HFF-Myc (cell line): ENCODE measurements around the gene NDUFV1.

Source experiments
- DNase-seq: peaks from one replicate; pipeline ENCODE4 v3.0.0-alpha.2; 2011; ENCODE audit warnings: low read depth; ENCODE audit errors: extremely low read depth
- H3K4me3 ChIP-seq: replicated peaks from 2 replicates; pipeline ENCODE4 v1.5.1; 2011; ENCODE audit warnings: low read depth, mild to moderate bottlenecking, control low read depth, low read length
- TF ChIP-seq, protein P1 (sequence below): IDR thresholded peaks from 2 replicates; pipeline ENCODE4 v1.5.1; 2012; ENCODE audit warnings: mild to moderate bottlenecking, low read depth, low read length, control low read depth; ENCODE audit errors: missing control alignments

The NDUFV1 gene

DNA sequence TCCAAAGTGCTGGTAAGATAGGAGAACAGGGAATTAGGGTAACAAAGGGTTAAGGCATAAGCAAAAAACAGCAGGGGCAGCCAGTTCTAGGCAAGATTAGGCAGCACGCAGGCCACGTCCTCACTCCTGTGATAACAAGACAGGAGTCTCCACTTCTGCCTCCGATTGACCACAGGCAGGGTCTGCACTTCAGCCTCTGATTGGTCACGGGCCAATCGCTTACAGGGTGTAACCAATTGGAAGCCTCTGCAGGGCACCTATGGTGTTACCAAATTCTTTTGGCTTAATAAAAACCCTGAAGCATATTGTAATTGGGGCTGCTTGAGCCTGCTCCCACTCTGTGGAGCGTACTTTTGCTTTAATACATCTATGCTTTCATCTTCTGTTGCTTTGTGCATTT, 35.3 kb upstream of the NDUFV1 start:
- H3K4me3 ChIP-seq: no peak overlapping the region
- DNase-seq: no peak
- TF ChIP-seq, protein P1, sequence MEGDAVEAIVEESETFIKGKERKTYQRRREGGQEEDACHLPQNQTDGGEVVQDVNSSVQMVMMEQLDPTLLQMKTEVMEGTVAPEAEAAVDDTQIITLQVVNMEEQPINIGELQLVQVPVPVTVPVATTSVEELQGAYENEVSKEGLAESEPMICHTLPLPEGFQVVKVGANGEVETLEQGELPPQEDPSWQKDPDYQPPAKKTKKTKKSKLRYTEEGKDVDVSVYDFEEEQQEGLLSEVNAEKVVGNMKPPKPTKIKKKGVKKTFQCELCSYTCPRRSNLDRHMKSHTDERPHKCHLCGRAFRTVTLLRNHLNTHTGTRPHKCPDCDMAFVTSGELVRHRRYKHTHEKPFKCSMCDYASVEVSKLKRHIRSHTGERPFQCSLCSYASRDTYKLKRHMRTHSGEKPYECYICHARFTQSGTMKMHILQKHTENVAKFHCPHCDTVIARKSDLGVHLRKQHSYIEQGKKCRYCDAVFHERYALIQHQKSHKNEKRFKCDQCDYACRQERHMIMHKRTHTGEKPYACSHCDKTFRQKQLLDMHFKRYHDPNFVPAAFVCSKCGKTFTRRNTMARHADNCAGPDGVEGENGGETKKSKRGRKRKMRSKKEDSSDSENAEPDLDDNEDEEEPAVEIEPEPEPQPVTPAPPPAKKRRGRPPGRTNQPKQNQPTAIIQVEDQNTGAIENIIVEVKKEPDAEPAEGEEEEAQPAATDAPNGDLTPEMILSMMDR: no peak

DNA sequence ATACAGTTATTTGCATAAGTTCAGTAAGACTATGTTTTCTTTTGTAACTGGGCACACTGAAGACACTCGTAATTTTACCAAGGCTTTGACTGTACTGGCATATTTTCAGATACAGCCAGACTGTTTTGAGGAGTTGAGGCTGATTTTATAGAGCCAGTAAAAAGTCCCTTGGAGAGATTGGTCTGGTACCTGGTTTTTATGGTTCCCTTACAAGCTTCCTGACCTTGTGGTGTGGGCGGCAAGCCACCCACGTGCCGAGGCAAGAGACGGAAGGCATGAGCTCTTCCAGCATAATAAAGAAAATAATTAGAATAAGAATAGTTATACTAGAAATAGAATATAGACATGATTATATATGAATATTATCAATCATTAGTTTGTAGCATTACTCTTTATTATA, 34.4 kb upstream of the NDUFV1 start:
- TF ChIP-seq, protein P1: no peak
- H3K4me3 ChIP-seq: no peak overlapping the region
- no peak for DNase-seq

DNA sequence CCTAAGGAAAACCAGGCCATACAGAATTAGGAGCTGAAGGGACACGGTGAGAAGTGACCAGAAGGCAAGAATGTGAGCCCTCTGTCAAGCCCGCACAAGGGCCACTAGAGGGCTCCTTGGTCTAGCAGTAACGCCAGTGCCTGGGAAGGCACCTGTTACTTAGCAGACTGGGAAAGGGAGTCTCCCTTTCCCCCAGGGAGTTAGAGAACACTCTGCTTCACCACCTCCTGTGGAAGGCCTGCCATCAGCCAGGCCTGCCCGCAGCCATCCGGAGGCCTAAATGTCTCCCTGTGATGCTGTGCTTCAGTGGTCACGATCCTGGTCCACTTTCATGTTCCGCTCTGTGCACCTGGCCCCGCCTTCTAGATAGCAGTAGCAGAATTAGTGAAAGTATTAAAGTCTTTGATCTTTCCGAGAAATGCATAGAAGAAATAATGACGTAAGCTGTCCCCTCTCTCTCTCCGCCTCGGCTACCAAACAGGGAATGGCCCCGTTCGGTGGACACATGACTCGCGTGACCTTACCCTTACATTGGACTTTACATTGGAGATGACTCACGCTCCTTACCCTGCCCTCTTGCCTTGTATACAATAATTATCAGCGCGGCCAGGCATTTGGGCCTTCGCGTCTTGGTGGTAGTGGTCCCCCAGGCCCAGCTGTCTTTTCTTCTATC, 33.9 kb upstream of the NDUFV1 start:
- TF ChIP-seq, protein P1: peak; percentile 79
- no peak overlapping the region for H3K4me3 ChIP-seq
- DNase-seq: no peak

DNA sequence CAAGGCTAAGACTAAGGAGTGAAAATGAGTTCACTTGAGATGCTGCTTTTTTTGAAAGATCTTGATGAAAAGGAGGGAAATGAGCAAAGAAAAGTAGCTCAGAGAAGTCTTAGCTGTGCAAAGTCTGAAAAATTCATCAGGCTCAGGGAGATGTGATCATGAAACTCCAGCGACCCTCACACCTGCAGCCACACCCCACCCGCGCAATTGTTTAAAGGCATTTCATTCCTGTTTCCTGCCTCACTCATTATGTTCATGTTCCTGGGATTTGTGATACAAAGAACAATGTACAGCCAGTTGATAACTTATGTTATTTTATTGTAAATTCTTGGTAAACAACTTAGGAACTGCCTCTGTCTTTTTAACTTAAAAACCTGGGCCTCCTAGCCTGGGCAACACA, 31.8 kb upstream of the NDUFV1 start:
- DNase-seq: no peak
- TF ChIP-seq, protein P1: no peak
- H3K4me3 ChIP-seq: no peak overlapping the region

DNA sequence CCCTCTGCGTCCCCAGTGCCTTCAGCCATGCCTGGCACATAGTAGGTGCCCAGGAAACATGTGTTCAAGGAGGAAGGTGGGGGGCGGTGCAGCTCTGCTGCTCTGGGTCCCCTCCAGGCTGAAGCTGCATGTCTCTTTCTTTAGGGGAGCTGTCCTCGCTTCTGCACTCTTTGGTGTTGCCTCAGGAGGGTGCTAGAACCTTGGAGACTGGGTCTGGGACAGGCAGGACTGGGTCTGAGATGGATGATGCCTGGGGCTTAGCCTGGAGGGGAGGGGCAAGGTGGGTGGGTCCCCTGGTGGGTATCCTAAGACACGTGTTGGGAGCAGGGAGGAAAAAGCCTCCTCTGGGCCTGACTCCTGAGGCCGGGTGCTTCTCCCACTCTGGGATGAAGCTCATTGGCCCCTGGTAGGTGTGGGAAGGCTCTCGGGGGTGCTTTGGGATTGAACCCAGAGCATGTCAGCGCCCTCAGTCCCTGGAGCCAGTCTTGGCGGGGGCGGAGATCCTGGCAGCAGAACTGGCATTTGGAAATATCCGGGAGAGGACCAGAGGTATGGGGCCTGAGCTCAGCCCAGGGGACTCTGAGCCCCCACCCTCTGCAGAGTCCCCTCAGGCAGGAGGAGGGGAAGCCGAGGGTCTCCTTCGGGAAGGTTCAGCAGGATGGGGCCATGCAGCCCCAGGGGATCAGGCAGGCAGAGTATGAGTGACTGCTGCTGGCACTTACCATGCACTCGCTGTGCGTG, 29.8 kb upstream of the NDUFV1 start:
- no peak overlapping the region for H3K4me3 ChIP-seq
- TF ChIP-seq, protein P1: no peak
- no peak for DNase-seq

DNA sequence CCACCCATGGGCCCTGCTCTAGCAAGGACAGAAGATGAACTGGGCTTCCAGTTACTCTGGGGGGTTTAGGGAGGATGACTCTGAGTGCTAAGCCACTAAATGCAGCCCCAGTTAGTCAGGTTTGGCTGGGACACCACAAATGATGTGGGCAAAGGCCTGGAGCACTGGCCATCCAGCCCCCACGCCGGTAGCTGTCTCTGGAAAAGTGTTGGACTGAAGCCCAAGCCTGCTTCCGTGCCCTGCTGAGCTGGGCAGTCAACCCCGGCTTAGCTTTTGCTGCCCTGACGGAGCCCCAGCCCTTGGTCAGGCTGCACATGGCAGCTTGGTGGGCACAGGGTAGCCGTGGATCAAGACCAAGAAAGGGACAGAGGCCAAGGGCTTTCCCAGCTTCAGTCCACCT, 28.8 kb upstream of the NDUFV1 start:
- TF ChIP-seq, protein P1: no peak
- H3K4me3 ChIP-seq: no peak overlapping the region
- no peak for DNase-seq
